ENCODE measurements around the gene KIF21A.

Gene KIF21A

GRCh38 chr12:39329876-39330275 lies 113.0 kb downstream of the KIF21A start:
- no peak for TF ChIP-seq POLR2AphosphoS5 (IDR thresholded peaks at IDR 0.05; ENCODE audit: low read depth, low read length)
- no peak for TF ChIP-seq TAF1 (IDR thresholded peaks at IDR 0.05; ENCODE audit: borderline replicate concordance, insufficient read depth, low read length)
- TF ChIP-seq REST (IDR thresholded peaks at IDR 0.05; ENCODE audit: insufficient read depth in 1 of 2, low read depth in 2 of 2, low read length in 2 of 2), result no peak
- TF ChIP-seq SIN3A (IDR thresholded peaks at IDR 0.05; ENCODE audit: borderline replicate concordance, insufficient read depth, low read length), result no peak
- no peak for TF ChIP-seq FOXP2 (optimal IDR thresholded peaks at IDR 0.05; ENCODE audit: borderline replicate concordance, extremely low read depth, extremely low read length, insufficient read depth)

DNA sequence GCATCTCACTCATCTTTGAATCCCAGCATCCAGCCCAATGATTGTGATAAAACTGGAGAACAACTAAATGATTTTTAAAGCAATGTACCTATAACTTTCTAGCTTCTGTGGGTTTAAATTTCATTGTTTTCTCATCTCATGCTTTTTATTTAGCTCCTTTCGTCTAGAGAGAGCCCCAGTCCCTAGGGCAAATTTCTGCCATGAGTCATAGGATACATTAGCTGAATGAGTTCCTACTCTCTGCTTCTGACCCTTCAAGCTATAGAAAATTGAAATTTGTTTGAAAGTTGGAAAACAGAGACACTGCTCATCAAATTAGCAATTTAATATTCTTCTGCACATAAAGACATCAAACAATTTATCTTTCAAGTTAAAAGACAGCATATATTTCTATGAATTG lies 113.9 kb downstream of the KIF21A start:
- no peak for TF ChIP-seq POLR2AphosphoS5 (IDR thresholded peaks at IDR 0.05; ENCODE audit: low read depth, low read length)
- no peak for TF ChIP-seq FOXP2 (optimal IDR thresholded peaks at IDR 0.05; ENCODE audit: borderline replicate concordance, extremely low read depth, extremely low read length, insufficient read depth)
- TF ChIP-seq TAF1 (IDR thresholded peaks at IDR 0.05; ENCODE audit: borderline replicate concordance, insufficient read depth, low read length), result no peak
- no peak for TF ChIP-seq SIN3A (IDR thresholded peaks at IDR 0.05; ENCODE audit: borderline replicate concordance, insufficient read depth, low read length)
- TF ChIP-seq REST (IDR thresholded peaks at IDR 0.05; ENCODE audit: insufficient read depth in 1 of 2, low read depth in 2 of 2, low read length in 2 of 2), result no peak

DNA sequence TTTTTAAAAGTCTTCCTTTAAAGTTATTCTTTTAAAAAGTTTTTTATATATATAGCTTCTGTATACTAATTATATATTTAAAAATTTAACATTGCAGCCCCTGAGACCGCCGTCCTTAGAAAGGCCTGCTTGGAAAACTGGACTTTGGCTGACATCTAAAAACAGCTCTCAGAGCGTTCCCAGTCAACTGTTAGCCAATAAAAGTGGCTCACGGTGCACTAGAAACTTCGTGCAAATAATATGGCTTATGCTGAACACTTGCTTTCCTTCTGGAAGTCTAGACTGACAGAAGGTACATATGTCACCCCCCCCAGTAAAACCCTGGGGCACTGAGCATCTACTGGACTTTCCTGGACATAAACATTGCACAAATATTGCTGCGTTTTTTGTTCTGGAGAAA lies 115.0 kb downstream of the KIF21A start:
- no peak for TF ChIP-seq FOXP2 (optimal IDR thresholded peaks at IDR 0.05; ENCODE audit: borderline replicate concordance, extremely low read depth, extremely low read length, insufficient read depth)
- no peak for TF ChIP-seq SIN3A (IDR thresholded peaks at IDR 0.05; ENCODE audit: borderline replicate concordance, insufficient read depth, low read length)
- TF ChIP-seq REST (IDR thresholded peaks at IDR 0.05; ENCODE audit: insufficient read depth in 1 of 2, low read depth in 2 of 2, low read length in 2 of 2), result no peak
- TF ChIP-seq POLR2AphosphoS5 (IDR thresholded peaks at IDR 0.05; ENCODE audit: low read depth, low read length), result no peak
- TF ChIP-seq TAF1 (IDR thresholded peaks at IDR 0.05; ENCODE audit: borderline replicate concordance, insufficient read depth, low read length), result no peak

DNA sequence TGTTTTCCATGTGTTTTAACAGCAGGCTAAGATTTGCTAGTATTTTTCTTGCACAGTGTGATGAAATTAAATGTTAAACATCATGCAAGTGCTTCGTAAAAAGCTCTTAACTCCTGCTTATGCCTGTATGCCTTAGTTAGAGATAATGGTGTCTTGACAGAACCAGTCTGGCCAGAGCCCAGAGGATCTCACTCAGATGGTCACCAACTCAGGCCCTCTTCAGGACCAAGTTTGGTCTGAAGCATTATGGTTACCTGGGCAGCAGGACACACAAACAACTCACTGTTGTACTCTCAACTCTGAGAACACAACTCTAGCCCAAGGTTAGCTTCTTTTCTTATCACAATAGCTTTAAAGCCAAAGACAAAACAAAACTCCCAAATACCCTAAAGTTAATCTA lies 115.4 kb downstream of the KIF21A start:
- TF ChIP-seq SIN3A (IDR thresholded peaks at IDR 0.05; ENCODE audit: borderline replicate concordance, insufficient read depth, low read length) (no peak), REST (IDR thresholded peaks at IDR 0.05; ENCODE audit: insufficient read depth in 1 of 2, low read depth in 2 of 2, low read length in 2 of 2) (no peak), POLR2AphosphoS5 (IDR thresholded peaks at IDR 0.05; ENCODE audit: low read depth, low read length) (no peak), TAF1 (IDR thresholded peaks at IDR 0.05; ENCODE audit: borderline replicate concordance, insufficient read depth, low read length) (no peak), FOXP2 (optimal IDR thresholded peaks at IDR 0.05; ENCODE audit: borderline replicate concordance, extremely low read depth, extremely low read length, insufficient read depth) (no peak)

DNA sequence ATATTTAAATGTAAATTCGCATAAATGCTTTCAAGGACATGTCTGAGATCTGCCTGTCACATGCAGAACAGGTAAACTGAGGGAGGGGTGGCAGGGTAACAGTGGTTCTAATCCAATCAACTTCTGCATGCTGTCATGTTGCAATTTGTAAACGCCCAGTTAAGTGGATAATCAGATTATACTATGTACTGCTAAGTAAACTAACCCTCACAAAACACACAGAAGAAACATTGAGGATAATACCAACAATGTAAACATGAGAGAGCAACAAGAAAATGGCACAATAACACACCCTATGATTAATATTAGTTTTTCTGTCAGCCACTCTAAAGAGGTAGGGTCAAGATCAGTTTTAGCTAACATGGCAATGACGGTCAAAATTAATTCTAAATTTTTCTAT lies 123.7 kb downstream of the KIF21A start:
- TF ChIP-seq TAF1 (IDR thresholded peaks at IDR 0.05; ENCODE audit: borderline replicate concordance, insufficient read depth, low read length) (no peak), FOXP2 (optimal IDR thresholded peaks at IDR 0.05; ENCODE audit: borderline replicate concordance, extremely low read depth, extremely low read length, insufficient read depth) (no peak), POLR2AphosphoS5 (IDR thresholded peaks at IDR 0.05; ENCODE audit: low read depth, low read length) (no peak), SIN3A (IDR thresholded peaks at IDR 0.05; ENCODE audit: borderline replicate concordance, insufficient read depth, low read length) (no peak), REST (IDR thresholded peaks at IDR 0.05; ENCODE audit: insufficient read depth in 1 of 2, low read depth in 2 of 2, low read length in 2 of 2) (no peak)
